Measurements from ENCODE around the gene PLXNB2.
A peak's percentile ranks its signal among the peaks of the same experiment; 100 is the strongest.

Gene PLXNB2

GRCh38 chr22:50244420-50245213, 62.8 kb downstream of the PLXNB2 start, which contains the start of gene TUBGCP6:
Gene TUBGCP6 (minus strand): TSS chr22:50245023. CDS start chr22:50244459, 564 bp downstream.
- H3K36me3 ChIP-seq (ENCODE audit: insufficient read depth, low read length): peaks cover 25% of the 10 kb centered on the region; the same call in 1 of the 2 replicates
- H2AFZ ChIP-seq (ENCODE audit: low read length): no peak within 1 kb of the TSS
- peaks cover 23% of the 10 kb centered on the region for H3K79me2 ChIP-seq (ENCODE audit: insufficient read depth, low read length)
- peak within 1 kb of the TSS; percentile 91 for H3K4me2 ChIP-seq (ENCODE audit: low read length)
- H3K4me3 ChIP-seq (ENCODE audit: low read depth, low read length, poor library complexity, severe bottlenecking): peak within 1 kb of the TSS; percentile 95
- TF ChIP-seq CTCF (IDR thresholded peaks at IDR 0.05; ENCODE audit: low read length): no peak; the same call in 1 of the 2 replicates
- TF ChIP-seq EZH2 (IDR thresholded peaks at IDR 0.05; ENCODE audit: borderline replicate concordance, low read length): no peak
- no peaks in the 10 kb centered on the region for H3K27me3 ChIP-seq (ENCODE audit: insufficient read depth, low read length)
- no peaks in the 10 kb centered on the region for H3K9me2 ChIP-seq (ENCODE audit: low read depth, low read length)
- H3K27ac ChIP-seq (ENCODE audit: low read depth, low read length, poor library complexity, severe bottlenecking): peak within 1 kb of the TSS; percentile 87
- no peaks in the 10 kb centered on the region for H4K20me1 ChIP-seq (ENCODE audit: insufficient read depth, low read length)
- peaks cover 50% of the 10 kb centered on the region for H3K4me1 ChIP-seq (ENCODE audit: insufficient read depth, low read length, severe bottlenecking)
- H3K9me3 ChIP-seq (ENCODE audit: low read length): no peaks in the 10 kb centered on the region
- H3K9ac ChIP-seq (ENCODE audit: low read length): peak within 1 kb of the TSS; percentile 92
- peaks cover 8% of the 10 kb centered on the region; the same call in 1 of the 2 replicates for H3F3A ChIP-seq (ENCODE audit: insufficient read depth, low read length)

- Histone ChIP-seq H3K79me2 (ENCODE audit: insufficient read depth, low read length) (peaks cover 23% of the 10 kb centered on the region), H3K4me1 (ENCODE audit: insufficient read depth, low read length, severe bottlenecking) (peaks cover 45% of the 10 kb centered on the region), H2AFZ (ENCODE audit: low read length) (no peak overlapping the region), H4K20me1 (ENCODE audit: insufficient read depth, low read length) (no peaks in the 10 kb centered on the region), H3K27ac (ENCODE audit: low read depth, low read length, poor library complexity, severe bottlenecking) (peak overlapping the region; percentile 87), H3K9me3 (ENCODE audit: low read length) (no peaks in the 10 kb centered on the region), H3K4me2 (ENCODE audit: low read length) (peak overlapping the region; percentile 91), H3K9ac (ENCODE audit: low read length) (peak overlapping the region; percentile 92), H3F3A (ENCODE audit: insufficient read depth, low read length) (peaks cover 8% of the 10 kb centered on the region; the same call in 1 of the 2 replicates), H3K4me3 (ENCODE audit: low read depth, low read length, poor library complexity, severe bottlenecking) (peak overlapping the region; percentile 95), H3K36me3 (ENCODE audit: insufficient read depth, low read length) (peaks cover 29% of the 10 kb centered on the region; the same call in 1 of the 2 replicates), H3K9me2 (ENCODE audit: low read depth, low read length) (no peaks in the 10 kb centered on the region), H3K27me3 (ENCODE audit: insufficient read depth, low read length) (no peaks in the 10 kb centered on the region)
- TF ChIP-seq CTCF (IDR thresholded peaks at IDR 0.05; ENCODE audit: low read length) (no peak), EZH2 (IDR thresholded peaks at IDR 0.05; ENCODE audit: borderline replicate concordance, low read length) (no peak)
These were observed 63.6 kb downstream of the PLXNB2 start for GRCh38 chr22:50243685-50244419.

- Histone ChIP-seq H3K9ac (ENCODE audit: low read length) (peak overlapping the region; percentile 92), H3K79me2 (ENCODE audit: insufficient read depth, low read length) (peaks cover 23% of the 10 kb centered on the region)
- TF ChIP-seq CTCF (IDR thresholded peaks at IDR 0.05; ENCODE audit: low read length) (no peak), EZH2 (IDR thresholded peaks at IDR 0.05; ENCODE audit: borderline replicate concordance, low read length) (no peak)
These were observed 65.0 kb downstream of the PLXNB2 start for GRCh38 chr22:50242406-50242949.

More at GRCh38 chr22:50242406-50242949, 65.0 kb downstream of the PLXNB2 start:
- peak overlapping the region; percentile 65 for H3K27ac ChIP-seq (ENCODE audit: low read depth, low read length, poor library complexity, severe bottlenecking)
- H3K4me2 ChIP-seq (ENCODE audit: low read length): peak overlapping the region; percentile 91
- H2AFZ ChIP-seq (ENCODE audit: low read length): no peak overlapping the region
- no peaks in the 10 kb centered on the region for H3K9me3 ChIP-seq (ENCODE audit: low read length)
- H3K4me1 ChIP-seq (ENCODE audit: insufficient read depth, low read length, severe bottlenecking): peaks cover 31% of the 10 kb centered on the region
- peak overlapping the region; percentile 95 for H3K4me3 ChIP-seq (ENCODE audit: low read depth, low read length, poor library complexity, severe bottlenecking)
- no peaks in the 10 kb centered on the region for H3K9me2 ChIP-seq (ENCODE audit: low read depth, low read length)
- H3K36me3 ChIP-seq (ENCODE audit: insufficient read depth, low read length): peaks cover 30% of the 10 kb centered on the region; the same call in 1 of the 2 replicates
- no peaks in the 10 kb centered on the region for H3K27me3 ChIP-seq (ENCODE audit: insufficient read depth, low read length)
- no peaks in the 10 kb centered on the region for H4K20me1 ChIP-seq (ENCODE audit: insufficient read depth, low read length)
- peaks cover 8% of the 10 kb centered on the region; the same call in 1 of the 2 replicates for H3F3A ChIP-seq (ENCODE audit: insufficient read depth, low read length)
